K562 (cell line): ENCODE data around the gene PDZK1. TPM values are rescaled to one million over a fixed set of nuclear protein-coding genes. Genes with fewer than 3 reads are reported as not detected.

ENCODE experiments used
- ARID3B ChIP-seq: fragments of 250-450 bp; sonication (Bioruptor Pico); IDR thresholded peaks from 2 replicates; pipeline ENCODE4 v1.4.0; 2020; ENCODE audit warnings: borderline replicate concordance
- CREB1 ChIP-seq, 2 experiments: sonication (generic) in 1 of 2; formaldehyde crosslinking in 1 of 2; IDR thresholded peaks; 2 replicates each; pipeline versions ENCODE4 v1.6.1 to v1.8.0; 2012 to 2022; ENCODE audit warnings: inconsistent platforms in 1 of 2, mild to moderate bottlenecking in 1 of 2, missing genetic modification reagents in 1 of 2, moderate library complexity in 1 of 2
- EWSR1 ChIP-seq: fragments of 450-650 bp; IDR thresholded peaks from 2 replicates; pipeline ENCODE4 v1.6.1; 2018; ENCODE audit warnings: borderline replicate concordance, mild to moderate bottlenecking, low read depth, moderate library complexity; ENCODE audit not compliant: partially characterized antibody
- KHSRP ChIP-seq: fragments of 450-650 bp; IDR thresholded peaks from 2 replicates; pipeline ENCODE4 v1.6.1; 2017
- MAFG ChIP-seq: fragments of 450-650 bp; conservative IDR thresholded peaks from 2 replicates; pipeline ENCODE4 v1.6.1; 2016; ENCODE audit warnings: missing genetic modification characterization, missing compliant biosample characterization
- MNT ChIP-seq, 2 experiments: fragments of 450-650 bp; conservative IDR thresholded peaks; 2 replicates each; pipeline ENCODE4 v1.6.1; 2017; ENCODE audit warnings: mild to moderate bottlenecking in 2 of 2, moderate library complexity in 2 of 2
- MTA1 ChIP-seq: fragments of 450-650 bp; IDR thresholded peaks from 2 replicates; pipeline ENCODE4 v1.6.1; 2017; ENCODE audit warnings: borderline replicate concordance
- RBM15 ChIP-seq: fragments of 200-400 bp; formaldehyde crosslinking; IDR thresholded peaks from 2 replicates; pipeline ENCODE4 v1.6.1; 2018; ENCODE audit warnings: mild to moderate bottlenecking, low read length, moderate library complexity; ENCODE audit not compliant: insufficient read depth
- REST ChIP-seq, 2 experiments: fragments of 450-650 bp; formaldehyde crosslinking in 1 of 2; IDR thresholded peaks; 2 replicates each; pipeline versions ENCODE4 v1.4.0 to v1.6.1; 2014 to 2020; ENCODE audit warnings: mild to moderate bottlenecking in 2 of 2, borderline replicate concordance in 1 of 2, low read depth in 1 of 2
- RFX7 ChIP-seq: fragments of 250-450 bp; sonication (Bioruptor Pico); IDR thresholded peaks from 2 replicates; pipeline ENCODE4 v1.5.1; 2021; ENCODE audit warnings: mild to moderate bottlenecking
- THAP12 ChIP-seq: fragments of 250-450 bp; sonication (Bioruptor Pico); IDR thresholded peaks from 2 replicates; pipeline ENCODE4 v1.9.0; 2021; ENCODE audit warnings: mild to moderate bottlenecking, inconsistent platforms
- ZNF717 ChIP-seq: fragments of 250-450 bp; sonication (Bioruptor Pico); IDR thresholded peaks from 2 replicates; pipeline ENCODE4 v1.5.0; 2021
- ZNF778 ChIP-seq: fragments of 450-650 bp; formaldehyde crosslinking; IDR thresholded peaks from 2 replicates; pipeline ENCODE4 v1.4.0; 2020; ENCODE audit warnings: mild to moderate bottlenecking, moderate library complexity
- polyA plus RNA-seq, 8 experiments: library from polyadenylated mRNA; depleted of rRNA in 4 of 8; stranded (reverse) in 5 of 8; unstranded in 3 of 8; fragments of >200 nt; fragmentation: Nextera tagmentation in 2 of 8; fragmentation: Illumina TruSeq in 1 of 8; extraction: Ambion mirVana in 2 of 8; extraction: Trizol in 1 of 8; gene quantifications; 2 replicates each; pipeline versions ENCODE4 v1.2.1 to v1.2.3, GENCODE V29; 2011 to 2014; ENCODE audit warnings: inconsistent platforms in 1 of 8, missing spikeins in 1 of 8
- total RNA-seq, 7 experiments: library from RNA; depleted of rRNA in 6 of 7; stranded (reverse); fragments of >200 nt in 6 of 7; fragmentation: Illumina TruSeq in 2 of 7; extraction: Trizol in 2 of 7; gene quantifications; 2 replicates each; pipeline versions ENCODE4 v1.2.1 to v1.2.3, GENCODE V29; 2011 to 2021; ENCODE audit warnings: low replicate concordance in 1 of 7

The PDZK1 gene
- total and polyA plus RNA-seq, 9 of the 15 experiments (the other 6 are each of a cell fraction or from before 2014, with no cell fraction given) = 0.04 to 0.22 (median 0.16) TPM; not detected in 2

GRCh38 chr1:145720878-145721671, 13.9 kb upstream of the PDZK1 start (continued):
- TF ChIP-seq ARID3B (CRISPR knock-in tag) = no peak
- TF ChIP-seq RBM15 = no peak
- TF ChIP-seq MAFG (tag) = no peak
- TF ChIP-seq ZNF717 (CRISPR knock-in tag) = no peak
- no peak for TF ChIP-seq KHSRP
- TF ChIP-seq EWSR1 = no peak
- TF ChIP-seq THAP12 (CRISPR knock-in tag) = no peak
- no peak for TF ChIP-seq RFX7 (CRISPR knock-in tag)
- TF ChIP-seq REST (IDR thresholded peaks at IDR 0.05; ENCODE audit: borderline replicate concordance) = peak; percentile 73
- TF ChIP-seq REST (CRISPR knock-in tag; IDR thresholded peaks at IDR 0.05; ENCODE audit: low read depth) = no peak
- no peak for TF ChIP-seq MTA1
- TF ChIP-seq ZNF778 = no peak
- no peak for TF ChIP-seq CREB1 (IDR thresholded peaks at IDR 0.05)
- peak; percentile 53; the same call in 1 of the 2 replicates for TF ChIP-seq CREB1 (CRISPR knock-in tag; IDR thresholded peaks at IDR 0.05)
- no peak for TF ChIP-seq MNT (conservative IDR thresholded peaks at IDR 0.05)
